HL-60/S4 treated with retinoic acid at 250 ng/mL for 4 days and 3 days (cell line): ENCODE measurements around the gene SLC26A5.
"Not testable (repeated sequence)": the region's sequence is repeated elsewhere in the genome, so short reads cannot be mapped to it uniquely, and the experiment has no call there.

ENCODE experiments used
- in situ Hi-C: fragments of 300-500 bp; cut with MboI; formaldehyde crosslinking; loops from 2 replicates; pipeline ENCODE4 v1.7.0; 2022; ENCODE audit warnings: low sequenced_read_pairs

Gene SLC26A5, protein sequence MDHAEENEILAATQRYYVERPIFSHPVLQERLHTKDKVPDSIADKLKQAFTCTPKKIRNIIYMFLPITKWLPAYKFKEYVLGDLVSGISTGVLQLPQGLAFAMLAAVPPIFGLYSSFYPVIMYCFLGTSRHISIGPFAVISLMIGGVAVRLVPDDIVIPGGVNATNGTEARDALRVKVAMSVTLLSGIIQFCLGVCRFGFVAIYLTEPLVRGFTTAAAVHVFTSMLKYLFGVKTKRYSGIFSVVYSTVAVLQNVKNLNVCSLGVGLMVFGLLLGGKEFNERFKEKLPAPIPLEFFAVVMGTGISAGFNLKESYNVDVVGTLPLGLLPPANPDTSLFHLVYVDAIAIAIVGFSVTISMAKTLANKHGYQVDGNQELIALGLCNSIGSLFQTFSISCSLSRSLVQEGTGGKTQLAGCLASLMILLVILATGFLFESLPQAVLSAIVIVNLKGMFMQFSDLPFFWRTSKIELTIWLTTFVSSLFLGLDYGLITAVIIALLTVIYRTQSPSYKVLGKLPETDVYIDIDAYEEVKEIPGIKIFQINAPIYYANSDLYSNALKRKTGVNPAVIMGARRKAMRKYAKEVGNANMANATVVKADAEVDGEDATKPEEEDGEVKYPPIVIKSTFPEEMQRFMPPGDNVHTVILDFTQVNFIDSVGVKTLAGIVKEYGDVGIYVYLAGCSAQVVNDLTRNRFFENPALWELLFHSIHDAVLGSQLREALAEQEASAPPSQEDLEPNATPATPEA

DNA sequence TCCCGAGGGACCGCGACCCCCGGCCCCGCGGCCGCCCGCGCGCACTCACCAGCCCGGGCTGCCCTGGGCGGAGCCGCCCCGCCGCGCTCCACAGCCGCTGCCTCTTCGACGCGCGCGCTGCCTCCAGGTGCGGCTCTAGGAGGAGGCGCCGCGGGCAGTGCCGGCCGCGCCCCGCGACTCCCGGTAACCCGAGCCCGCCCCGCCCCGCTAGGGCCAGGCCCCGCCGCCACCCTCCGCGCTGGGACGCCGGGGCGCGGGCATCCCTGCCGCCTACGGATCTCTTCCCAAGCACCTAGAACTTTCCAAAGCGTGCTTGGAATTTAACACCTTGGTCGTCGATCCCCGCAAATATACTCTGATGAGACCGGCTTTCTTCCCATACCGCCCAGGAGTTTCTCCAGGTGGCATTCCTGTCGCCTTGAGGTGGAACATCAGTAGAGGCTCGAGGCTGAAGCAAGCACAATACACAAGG, at the start of gene SLC26A5:
Gene SLC26A5, minus strand, starts transcription at position 159 of the 472 bp plus-strand sequence. CDS start 24,693 bp downstream, outside the sequence.
- in situ Hi-C loops = no loop called here

DNA sequence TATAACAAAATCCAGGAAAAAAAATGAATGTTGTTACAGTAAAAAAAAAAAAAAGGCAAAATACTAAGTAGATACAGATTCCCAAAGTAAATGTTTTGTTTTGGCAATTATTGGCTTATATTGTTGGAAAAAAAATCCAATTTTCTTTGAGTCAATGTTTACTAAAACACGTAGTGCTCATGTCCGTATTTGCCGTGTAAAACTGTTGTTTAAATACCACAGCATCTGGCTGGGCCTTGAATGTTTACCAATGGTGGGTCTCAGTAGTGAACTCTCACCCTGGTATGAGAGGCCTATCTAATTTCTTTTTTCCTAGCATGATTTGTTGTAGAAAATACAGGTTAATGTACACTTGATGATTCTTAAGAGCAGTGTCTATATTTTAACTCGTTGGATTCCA, 41.4 kb upstream of the SLC26A5 start:
- in situ Hi-C loops = no loop called here

DNA sequence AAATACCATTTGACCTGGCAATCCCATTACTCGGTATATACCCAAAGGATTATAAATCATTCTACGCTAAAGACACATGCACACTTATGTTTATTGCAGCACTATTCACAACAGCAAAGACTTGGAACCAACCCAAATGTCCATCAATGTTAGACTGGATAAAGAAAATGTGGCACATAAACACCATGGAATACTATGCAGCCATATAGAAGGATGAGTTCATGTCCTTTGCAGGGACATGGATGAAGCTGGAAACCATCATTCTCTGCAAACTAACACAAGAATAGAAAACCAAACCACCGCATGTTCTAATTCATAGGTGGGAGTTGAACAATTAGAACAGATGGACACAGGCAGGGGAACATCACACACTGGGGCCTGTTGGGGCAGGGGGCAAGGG, 40.9 kb upstream of the SLC26A5 start:
- in situ Hi-C loops = not testable (repeated sequence)

DNA sequence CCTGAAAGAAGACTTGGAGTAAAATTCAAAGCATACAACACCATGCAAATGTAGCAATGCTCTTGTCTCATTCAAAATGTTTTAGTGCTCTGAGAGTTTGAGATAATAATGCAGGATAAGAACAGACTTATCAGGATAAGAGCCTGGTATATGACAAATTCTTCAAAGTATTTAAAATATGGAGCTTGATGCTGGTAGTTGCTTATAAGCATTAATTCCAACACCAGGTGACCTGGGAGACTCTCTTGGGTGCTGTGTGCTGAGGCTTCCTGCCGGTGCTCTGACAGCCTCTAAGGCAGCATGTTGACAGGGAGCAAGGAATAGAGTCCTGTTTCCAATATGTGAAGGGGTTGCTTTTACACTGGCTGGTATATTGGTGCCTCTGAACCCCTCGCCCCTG, 34.8 kb upstream of the SLC26A5 start:
- in situ Hi-C loops = no loop called here

DNA sequence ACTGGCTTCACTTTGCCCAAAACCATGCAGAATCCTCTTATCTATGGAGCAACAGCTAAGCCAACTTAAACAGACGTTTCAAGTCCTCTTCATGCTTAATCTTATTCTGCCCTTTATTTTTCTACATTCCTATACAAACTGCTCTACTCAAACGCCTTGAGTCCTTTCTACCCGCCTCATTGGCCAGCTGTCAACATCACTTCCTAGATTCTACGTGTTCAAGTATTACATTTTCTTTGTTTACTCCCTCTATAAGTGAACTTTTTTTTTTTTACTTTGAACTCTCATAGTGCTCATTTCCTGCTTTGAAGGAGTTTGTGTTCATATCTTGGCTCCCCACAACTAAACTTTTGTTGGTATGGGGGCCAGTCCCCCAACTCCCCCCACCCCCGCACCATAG, 28.9 kb upstream of the SLC26A5 start:
- in situ Hi-C loops = no loop called here

DNA sequence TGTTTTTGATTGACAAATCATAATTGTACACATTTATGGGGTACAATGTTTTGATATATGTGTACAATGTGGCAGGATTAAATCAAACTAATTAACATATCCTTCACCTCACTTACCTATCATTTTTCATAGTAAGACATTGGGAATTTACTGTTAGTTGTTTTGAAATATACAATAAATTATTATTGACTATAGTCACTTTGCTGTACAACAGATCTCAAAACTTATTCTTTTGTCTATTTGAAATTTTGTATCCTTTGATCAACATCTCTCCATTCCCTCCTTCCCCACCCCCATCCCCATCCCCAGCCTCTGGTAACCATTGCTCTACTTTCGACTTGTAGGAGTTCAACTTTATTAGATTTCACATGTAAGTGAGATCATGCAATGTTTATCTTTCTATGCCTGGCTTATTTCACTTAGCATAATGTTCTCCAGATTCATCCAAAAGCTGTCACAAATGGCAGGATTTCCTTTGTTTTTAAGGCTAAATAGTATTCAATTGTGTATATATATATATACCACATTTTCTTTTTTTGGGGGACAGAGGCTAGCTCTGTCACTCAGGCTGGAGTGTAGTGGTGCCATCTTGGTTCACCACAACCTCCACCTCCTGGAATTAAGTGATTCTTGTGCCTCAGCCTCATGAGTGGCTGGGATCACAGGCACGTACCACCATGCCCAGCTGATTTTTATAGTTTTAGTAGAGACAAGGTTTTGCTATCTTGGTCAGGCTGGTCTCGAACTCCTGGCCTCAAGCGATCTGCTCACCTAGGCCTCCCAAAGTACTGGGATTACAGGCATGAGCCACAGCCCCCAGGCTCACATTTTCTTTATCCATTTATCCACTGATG, 23.3 kb upstream of the SLC26A5 start:
- in situ Hi-C loops = no loop called here

DNA sequence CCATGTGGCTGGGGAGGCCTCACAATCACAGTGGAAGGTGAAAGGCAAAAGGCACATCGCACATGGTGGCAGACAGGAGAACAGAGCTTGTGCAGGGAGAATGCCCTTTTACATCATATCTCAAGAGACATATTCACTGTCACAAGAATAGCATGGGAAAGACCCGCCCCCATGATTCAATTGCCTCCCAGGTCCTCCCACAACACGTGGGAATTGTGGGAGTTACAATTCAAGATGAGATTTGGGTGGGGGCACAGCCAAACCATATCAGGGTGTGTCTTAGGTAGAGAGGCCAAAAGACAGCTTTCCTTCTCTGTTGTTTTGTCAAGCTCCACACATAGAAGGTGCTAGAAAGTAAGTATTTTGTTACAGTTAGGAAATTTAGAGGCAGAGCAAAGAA, 20.8 kb upstream of the SLC26A5 start:
- in situ Hi-C loops = no loop called here

DNA sequence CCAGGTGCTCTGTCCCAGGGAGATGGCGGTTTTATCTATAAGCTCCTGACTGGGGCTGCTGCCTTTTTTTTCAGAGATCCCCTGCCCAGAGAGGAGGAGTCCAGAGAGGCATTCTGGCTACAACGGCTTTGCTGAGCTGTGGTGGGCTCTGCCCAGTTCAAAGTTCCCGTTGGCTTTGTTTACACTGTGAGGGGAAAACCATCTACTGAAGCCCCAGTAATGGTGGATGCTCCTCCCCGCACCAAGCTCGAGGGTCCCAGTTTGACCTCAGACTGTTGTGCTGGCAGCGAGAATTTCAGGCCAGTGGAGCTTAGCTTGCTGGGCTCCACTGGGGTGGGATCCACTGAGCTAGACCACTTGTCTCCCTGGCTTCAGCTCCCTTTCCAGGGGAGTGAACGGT, 16.4 kb upstream of the SLC26A5 start:
- in situ Hi-C loops = no loop called here

DNA sequence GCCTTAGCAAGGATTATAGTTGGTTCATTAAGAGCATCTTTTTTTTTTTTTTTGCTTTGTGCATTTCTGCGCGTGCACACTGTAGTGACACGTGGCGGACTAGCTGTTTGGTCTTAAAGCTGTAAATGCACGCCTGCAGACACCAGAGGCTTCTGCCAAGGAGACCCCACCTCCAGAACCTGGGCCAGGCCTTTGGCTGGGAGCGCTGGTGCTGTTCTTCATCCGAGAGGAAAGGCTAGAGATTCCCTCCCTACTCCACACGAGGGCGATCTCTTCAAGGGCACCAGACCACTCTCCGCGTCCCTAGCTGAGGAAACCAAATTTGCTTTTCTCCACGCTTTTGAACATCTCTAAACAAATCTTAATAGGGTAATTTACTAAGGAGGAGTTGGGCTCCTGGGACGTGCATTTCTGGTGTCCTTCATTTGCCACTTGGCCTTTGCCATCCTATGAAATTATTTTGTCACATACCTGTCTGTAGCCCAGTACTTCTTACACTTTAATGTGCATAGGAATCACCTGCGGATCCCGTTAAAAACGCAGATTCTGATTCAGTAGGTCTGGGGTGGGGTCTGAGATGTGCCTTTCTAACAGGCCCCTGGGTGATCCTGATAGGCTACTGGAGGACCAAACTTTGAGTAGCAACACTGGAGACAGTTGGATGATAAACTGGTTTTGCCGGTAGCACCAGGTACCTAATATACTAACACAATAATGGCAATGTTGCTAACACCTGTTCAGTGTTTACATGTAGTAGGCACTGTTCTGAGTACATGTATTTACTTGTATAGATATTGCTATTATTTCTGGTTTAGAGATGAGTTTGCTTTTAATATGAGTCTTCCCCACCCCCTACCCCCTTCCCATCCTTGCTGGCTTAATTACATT, 1.3 kb upstream of the SLC26A5 start:
- in situ Hi-C loops = no loop called here

DNA sequence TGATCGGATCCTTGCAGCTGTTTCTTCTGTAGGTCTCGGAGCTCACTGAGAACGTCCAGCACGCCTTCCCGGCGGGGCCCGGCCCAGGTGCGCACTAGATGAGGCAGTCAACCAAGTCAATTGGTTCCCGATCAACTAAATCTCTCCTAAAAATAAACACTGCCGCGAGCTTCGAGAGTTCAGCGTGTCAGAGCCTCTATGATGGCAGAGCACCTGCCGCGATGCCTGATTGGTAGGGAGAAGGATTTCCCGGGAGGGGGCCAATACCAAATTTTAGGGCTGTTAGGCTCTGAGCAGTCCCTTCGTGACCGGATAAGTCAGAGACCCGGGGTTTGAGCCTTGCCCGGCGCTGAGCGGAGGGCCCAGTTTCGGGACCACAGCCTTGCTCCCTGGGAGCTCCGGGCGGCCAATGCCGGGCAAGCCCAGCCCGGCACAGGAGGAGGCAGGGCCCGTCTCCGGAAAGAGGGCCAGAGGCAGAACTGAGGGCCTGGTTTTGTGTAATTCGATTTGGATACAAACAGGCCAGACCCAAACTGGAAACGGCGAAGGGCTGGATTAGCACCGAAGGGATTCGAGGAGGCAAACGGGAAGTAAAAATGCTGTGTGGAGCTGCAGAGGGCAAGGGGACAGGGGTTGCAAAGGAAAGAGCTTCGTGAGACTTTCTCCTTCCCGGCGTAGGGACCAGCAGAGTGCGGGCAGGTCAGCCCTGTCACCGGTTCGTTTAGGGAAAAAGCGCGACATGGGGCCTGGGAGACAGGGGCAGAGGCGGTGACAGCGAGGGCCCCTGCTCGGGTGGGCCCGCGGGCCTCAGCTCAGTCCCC, 569 bp downstream of the SLC26A5 start:
- in situ Hi-C loops = no loop called here

DNA sequence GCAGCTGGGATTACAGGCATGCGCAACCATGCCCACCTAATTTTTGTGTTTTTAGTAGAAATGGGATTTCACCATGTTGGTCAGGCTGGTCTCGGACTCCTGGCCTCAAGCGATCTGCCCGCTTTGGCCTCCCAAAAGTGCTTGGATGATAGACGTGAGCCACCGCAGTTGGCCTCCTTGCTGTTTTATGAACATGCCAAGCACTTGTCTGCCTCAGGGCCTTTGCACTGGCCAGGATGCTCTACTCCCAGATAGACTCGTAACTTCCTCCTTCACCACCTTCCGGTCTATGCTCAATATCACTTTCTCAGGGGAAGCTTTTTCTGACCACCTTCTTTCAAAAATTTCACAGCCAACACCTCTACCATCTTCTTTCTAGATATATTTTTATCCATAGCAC, 6.3 kb downstream of the SLC26A5 start:
- in situ Hi-C loops = no loop called here

DNA sequence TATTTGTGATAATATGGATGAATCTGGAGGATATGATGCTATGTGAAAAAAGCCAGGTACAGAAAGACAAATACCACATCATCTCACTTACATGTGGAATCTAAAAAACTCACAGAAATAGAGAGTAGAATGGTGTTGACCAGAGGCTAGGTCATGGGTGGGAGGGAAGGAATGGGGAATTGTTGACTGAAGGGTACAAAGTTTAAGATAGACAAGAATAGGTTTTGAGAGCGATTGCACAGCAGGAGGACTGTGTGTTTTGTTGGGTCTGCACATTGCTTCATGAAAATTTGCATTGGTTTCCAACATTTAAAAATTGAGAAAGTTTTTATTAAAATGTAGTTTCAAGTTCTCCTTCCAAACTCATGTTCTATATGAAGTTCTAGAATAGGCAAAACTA, 8.4 kb downstream of the SLC26A5 start:
- in situ Hi-C loops = no loop called here

DNA sequence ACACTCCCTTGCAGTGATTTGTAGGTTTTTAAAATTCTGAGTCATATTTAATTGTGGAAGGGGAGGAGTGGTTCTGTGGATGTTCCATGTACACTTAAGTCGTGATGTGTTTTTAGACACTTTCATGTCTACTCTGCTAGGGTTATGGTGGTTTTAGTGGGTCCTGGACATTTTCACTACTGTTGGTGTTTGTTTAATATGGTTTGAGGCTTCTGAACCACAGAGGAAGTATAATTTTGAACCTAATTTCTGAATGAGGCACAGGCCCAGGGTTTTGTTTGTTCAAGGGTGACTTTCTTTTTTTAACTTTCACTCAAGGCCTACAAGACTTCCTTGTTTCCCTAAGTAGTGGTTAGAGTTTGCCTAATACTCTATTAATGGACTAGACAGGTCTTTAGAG, 13.3 kb downstream of the SLC26A5 start:
- in situ Hi-C loops = no loop called here

DNA sequence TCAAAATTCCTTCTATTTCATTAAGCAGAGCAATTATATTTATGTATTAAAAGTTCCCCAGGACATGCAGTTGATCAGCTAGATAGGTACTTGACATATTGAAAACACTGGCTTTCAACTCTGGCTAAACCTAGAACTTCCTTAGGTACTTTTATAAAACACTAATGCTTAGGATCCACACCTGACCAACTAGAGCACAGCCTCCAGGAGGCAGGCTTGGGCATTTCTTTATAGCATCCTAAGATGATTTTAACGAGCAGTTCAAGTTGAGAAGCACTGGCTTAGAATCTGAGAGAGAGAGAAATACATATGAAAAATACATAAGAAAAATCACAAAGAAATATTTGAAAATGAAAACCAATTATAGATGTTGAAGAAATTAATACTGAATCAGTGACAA, 20.8 kb downstream of the SLC26A5 start:
- in situ Hi-C loops = no loop called here

DNA sequence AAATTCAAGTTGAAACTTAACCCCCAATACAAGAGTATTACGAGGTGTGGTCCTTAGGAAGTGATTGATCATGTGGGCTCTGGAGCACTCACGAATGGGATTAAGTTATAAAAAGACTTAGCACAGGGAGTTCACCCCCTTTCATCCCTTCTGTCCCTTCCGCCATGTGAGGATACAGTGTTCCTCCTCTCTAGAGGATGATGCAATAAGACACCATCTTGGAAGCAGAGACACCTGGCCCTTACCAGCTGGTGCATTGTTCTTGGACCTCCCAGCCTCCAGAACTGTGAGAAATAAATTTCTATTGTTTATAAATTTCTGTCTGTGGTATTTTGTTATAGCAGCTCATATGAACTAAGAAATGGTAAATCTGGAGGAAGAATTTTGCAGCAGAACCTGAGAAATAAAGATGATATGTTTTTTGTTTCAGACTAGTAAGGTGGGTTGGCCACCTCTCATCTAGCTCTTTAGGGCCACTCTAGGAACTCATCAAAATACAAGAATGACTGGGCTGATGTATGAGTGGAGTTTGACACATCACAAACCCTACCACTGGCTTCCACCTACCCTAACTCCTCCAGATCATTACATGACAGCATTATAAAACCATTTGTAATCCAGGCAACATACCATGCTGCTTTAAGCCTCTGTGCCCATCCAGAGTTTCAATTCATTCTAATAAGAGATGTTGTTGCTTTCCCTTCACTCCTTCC, 22.4 kb downstream of the SLC26A5 start:
- in situ Hi-C loops = no loop called here

DNA sequence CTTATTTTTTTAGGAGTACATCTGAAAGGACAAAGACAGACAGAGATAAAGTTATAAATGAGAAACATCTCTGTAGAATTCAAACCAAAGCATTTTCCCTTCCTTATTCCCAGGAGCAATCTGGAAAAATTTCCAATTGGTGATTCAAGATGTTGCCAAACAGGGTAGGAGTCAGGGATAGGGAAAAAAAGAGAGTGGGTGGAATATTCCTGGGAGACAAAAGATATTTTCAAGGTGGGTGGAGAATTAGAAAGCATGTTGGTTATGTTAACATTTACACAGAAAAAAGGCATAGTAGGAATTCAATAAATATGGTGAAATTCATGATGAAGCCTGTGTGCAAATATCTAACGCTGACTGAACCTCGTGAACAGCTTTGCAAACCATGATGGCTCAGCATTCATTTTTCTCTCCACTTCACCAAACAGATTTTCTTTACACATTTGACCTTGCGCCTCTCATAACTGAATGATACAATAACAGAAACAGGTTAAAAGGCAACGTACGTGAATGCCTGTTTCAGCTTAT, 25.1 kb downstream of the SLC26A5 start:
- in situ Hi-C loops = no loop called here

DNA sequence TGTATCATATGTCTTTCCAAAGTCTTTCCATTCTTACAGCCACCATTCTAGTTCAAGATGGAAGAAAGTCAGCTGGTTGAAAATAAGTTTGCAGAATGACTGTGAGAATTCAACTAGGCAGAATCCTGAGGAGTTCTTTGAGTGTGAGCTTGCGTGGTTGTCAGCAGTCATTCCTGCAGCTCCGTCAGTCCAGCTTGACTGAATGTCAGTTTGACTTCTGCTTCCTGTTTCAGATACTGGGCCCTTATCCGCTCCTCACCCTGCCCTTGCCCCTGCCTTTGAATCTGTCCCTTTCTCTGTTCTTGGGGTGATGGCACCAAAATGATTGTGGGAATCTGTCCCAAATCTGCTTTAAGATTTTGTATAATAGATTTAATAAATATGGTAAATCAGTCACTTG, 27.8 kb downstream of the SLC26A5 start:
- in situ Hi-C loops = no loop called here

DNA sequence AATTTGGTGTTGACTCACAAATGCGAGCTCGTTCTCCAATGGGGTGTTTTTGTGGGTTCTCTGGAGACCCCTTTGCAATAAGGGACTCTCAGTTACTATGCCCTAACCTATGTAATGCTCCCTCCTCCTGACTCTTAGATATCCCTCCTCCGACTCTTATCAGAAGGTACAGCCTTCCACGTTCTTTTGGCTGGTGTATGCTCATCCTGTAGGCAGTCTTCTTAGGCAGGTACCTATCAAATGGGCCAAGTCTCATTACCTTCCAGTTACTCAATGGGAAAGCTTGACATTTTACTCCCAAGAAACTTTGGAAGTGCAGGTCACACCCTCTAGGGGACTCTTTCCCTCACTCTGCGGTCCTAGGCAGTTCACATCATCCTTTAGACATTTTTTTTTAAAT, 32.6 kb downstream of the SLC26A5 start:
- in situ Hi-C loops = no loop called here

DNA sequence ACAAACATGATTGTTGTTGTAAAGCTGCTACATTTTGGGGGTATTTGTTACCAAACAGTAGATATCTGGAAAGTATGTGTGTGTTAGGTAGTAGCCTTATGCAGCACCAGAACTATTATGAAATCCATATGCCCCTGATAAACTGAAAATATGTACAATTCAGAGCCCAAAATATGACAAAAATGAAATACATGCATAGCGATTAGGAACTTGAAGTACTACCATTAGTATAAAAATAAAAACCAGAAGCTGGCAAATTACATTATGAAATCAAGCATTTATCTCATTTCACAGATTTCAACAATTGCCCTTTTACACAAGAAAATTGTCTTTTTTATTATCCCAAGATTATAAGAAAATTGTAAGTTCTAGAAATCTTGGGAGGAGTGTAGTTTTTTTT, 33.9 kb downstream of the SLC26A5 start:
- in situ Hi-C loops = no loop called here
